ENCODE data around the gene TMEM94.
"Not testable (repeated sequence)": the region's sequence is repeated elsewhere in the genome, so short reads cannot be mapped to it uniquely, and the experiment has no call there.

The TMEM94 gene

DNA sequence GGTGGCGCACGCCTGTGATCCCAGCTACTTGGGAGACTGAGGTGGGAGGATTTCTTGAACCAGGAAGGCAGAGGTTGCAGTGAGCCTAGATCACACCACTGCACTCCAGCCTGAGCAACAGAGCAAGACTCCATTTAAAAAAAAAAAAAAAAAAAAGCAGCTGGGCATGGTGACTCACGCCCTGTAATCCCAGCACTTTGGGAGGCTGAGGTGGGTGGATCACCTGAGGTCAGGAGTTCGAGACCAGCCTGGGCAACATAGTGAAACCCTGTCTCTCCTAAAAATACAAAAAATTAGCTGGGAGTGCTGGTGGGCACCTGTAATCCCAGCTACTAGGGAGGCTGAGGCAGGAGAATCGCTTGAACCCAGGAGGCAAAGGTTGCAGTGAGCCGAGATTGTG, 10.5 kb upstream of the TMEM94 start:
- not testable (repeated sequence) for DNase-seq

DNA sequence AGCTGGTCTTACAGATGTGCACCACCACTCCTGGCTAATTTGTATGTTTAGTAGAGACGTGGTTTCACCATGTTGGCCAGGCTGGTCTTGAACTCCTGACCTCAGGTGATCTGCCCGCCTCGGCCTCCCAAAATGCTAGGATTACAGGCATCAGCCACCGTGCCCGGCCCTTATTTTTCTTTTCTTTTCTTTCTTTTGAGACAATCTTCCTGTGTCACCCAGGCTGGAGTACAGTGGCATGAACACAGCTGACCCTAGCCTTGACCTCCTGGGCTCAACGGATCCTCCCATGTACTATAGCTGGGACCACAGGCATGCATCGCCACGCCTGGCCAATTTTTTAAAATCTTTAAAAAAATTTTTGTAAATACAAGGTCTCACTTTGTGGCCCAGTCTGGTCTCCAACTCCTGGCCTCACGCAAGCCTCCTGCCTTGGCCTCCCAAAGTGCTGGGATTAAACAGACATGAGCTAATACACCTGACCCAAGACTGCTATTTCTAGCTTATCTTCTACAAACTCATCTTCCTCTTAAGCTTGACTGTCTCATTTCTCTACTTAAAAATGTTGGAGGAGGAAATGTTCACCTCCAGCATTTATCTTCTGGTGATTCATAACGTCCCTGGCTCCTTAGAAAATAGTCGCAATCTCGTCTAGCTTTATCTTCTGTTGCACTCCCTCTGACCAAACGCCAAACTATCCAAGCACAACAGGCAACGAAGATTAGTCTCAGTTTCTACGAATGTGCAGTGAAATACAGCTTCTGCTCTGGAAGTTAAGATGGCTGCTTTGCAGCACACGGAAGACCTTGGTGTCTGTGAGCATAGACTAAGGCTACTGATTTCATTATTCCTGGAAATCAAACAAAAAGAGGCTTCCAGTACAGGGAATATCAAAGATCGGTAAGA, 8.2 kb upstream of the TMEM94 start:
- no peak for DNase-seq

- DNase-seq = no peak
These were observed 6.2 kb upstream of the TMEM94 start for GRCh38 chr17:75450270-75450669.

- DNase-seq = no peak
These were observed 2.2 kb upstream of the TMEM94 start for GRCh38 chr17:75454193-75454592.

DNA sequence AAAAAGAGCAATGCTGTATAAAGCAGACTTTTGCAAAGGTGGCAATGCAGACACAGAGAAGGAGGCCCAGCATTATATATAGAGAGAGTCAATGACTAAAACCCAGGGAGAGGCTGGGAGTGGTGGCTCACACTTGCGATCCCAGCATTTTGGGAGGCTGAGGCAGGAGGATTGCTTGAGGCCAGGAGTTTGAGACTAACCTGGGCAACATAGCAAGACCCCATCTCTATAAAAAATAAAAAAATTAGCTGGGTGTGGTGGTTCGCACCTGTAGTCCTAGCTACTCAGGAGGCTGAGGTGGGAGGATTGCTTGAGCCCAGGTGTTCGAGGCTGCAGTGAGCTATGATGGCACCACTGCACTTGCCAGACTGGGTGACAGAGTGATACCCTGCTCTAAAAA, 1.8 kb upstream of the TMEM94 start:
- not testable (repeated sequence) for DNase-seq

DNA sequence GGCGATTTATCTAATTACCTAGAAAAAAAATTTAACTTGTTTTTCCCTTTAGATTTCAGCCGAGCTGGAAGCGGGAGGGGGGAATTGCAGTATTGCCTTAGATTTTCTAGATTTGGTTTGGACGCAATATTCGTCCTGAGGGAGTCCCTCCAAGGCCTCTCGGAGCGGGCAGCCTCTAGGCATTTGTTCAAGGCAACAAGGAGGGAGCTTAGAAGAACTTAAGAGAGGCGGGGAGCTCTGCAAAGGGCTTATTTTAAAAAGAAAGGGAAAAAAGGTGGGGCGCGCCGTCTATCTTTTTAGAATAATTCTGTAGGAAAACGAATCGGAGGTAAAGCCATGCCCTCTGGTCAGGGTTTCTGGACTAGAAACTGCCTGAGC, 407 bp upstream of the TMEM94 start:
- DNase-seq = no peak

- DNase-seq = peak; percentile 74
These were observed 716 bp downstream of the TMEM94 start for GRCh38 chr17:75457047-75457654.

GRCh38 chr17:75459246-75459589, 2.8 kb downstream of the TMEM94 start:
- no peak for DNase-seq

DNA sequence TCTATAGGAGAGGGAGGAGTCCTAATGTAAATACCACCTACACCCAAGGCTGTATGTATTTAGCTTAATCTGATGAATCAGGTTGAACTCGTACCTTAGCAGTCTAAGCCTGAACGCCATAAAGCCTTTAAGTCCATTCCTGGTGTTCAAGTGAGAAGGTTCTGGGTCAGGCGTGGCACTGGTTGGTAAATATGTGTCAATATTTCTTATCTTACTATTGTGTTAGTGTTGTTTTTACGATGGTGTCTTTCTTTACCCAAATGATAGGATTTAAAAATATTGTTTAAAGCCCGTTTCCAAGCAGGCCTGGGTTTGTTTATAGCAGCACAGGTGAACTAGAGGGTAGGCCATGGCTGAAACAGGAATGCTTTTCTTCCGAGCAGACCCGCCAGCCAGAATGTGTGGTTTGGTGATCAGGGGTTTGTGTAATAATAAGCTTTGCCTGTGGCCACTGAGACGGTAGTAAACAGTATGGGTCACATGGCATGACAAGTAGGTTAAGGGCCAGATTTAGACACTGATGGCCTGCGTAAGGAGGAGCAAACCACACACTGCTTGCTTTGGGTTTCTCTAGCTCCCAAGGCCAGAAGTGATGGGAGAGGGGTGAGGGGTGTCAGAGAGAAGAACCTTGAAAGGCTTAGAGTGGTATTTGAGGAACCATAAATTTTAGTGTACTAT, 3.3 kb downstream of the TMEM94 start:
- DNase-seq = no peak

DNA sequence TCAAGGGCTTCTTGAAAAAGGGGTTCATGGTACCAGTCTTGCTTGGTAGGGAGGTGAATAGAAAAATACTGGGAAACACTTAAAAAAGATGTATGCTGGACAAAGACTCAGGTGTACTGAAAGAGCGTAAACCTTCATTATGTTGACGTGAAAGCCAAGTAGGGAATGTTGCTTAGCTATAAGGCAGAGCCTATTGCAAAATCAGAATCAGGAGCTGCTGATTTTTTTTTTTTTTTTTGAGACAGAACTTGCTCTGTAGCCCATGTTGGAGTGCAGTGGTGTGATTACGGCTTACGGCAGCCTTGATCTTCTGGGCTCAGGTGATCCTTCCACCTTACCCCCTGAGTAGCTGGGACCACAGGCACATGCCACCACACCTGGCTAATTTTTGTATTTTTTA, 3.9 kb downstream of the TMEM94 start:
- no peak for DNase-seq

DNA sequence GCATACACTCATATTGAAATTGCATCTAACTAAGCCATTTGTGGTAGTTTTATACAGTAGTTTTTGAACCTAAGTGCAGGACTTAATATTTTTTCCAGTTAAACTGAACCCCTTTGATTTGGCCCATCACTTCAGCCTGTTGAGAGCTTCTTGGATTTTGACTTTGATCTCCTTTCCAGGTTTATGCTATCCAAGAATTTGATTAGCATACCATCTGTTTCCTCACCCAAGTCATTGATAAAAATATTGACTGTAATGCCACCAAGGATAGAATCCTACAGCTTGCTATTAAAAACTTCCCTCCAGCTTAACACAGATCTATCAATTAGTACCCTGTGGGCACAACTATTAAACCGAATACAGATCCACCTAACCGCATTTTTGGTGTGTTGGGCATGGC, 7.2 kb downstream of the TMEM94 start:
- DNase-seq = no peak

DNA sequence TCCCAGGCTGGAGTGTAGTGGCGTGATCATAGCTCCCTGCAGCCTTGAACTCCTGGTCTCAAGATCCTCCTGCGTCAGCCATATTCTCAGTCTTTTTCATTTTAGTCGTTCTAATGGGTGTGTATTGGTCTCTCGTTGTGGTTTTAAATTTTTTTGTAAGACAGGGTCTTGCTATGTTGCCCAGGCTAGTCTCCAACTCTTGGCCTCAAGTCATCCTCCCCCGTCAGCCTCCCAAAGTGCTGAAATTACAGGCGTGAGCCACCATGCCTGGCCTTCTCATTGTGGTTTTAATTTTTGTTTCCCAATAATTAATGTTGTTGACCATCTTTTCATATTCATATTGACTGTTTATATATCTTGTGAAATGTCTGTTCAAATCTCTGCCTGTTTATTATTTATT, 8.6 kb downstream of the TMEM94 start:
- no peak for DNase-seq

- DNase-seq = no peak
These were observed 11.9 kb downstream of the TMEM94 start for GRCh38 chr17:75468291-75468754.

DNA sequence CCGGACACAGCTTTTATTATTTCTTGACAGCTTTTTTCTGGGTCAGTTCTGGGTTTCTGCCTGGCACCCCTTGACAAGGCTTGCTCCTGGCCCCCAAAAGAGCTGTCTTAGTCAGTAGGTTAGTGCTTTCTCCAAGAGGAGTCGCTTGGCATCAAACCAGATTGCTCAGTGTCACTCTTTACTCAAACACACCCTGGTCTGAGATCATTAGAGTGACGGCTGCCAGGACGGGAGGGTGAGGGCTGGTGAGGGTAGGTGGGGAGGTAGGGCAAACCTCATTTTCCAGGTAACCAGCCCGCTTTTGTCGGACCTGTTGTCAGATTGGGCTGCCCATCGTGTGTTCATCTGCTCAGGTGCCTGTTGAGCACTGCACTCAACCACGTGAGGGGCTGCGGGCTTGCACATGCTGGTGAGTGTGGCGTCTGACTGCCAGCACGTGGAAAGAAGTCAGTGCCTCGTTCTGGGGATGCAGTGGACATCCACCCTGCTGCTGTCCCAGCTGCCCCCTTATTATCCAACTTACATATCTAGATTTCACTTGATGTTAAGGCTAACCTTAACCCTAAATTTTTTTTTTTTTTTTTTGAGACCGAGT, 12.4 kb downstream of the TMEM94 start:
- DNase-seq = no peak

GRCh38 chr17:75471207-75471606, 14.8 kb downstream of the TMEM94 start:
- DNase-seq = no peak

GRCh38 chr17:75472119-75472518, 15.7 kb downstream of the TMEM94 start:
- DNase-seq = peak; percentile 95

DNA sequence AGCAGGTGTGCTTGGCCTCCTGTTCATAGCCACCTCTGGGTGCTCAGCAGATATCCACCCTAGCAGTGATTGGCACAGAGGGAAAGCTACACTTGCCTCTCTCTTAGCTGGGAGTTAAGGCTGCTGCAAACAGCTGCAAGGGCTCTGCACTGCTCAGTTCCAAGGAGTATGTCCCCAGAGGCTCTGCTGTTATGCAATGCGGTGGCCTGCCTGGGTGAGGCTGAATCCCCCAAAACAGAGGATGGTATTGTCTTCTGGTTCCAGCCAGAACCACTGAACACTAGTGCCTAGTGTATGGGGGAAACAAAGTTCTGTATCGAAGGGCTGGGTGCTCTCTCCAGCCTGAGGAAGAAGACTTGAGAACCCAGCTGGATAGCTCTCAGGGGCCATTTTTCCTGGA, 16.8 kb downstream of the TMEM94 start:
- DNase-seq = no peak

DNA sequence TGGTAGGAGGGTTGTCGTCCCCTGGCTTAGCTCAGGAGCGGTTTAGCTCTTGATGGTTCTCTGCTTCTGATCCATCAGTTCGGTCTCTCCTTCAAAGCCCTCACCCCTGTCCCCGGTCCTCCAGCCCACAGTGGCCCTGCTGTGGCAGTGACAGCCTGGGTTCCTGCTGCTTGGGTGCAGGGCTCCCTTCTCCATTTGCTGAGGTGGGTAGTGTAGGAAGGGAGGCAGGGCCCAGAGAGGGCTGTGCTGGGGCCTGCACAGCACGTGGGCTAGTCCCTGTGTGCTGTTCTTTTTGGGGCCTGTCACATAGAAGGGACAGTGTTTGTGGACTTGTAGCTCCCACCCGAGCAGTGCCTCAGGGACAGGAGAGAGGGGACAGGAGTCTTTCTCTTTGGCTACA, 18.3 kb downstream of the TMEM94 start:
- no peak for DNase-seq

GRCh38 chr17:75475144-75475835, 18.9 kb downstream of the TMEM94 start:
- no peak for DNase-seq

GRCh38 chr17:75475851-75476250, 19.4 kb downstream of the TMEM94 start:
- DNase-seq = no peak

- no peak for DNase-seq
These were observed 19.8 kb downstream of the TMEM94 start for GRCh38 chr17:75476271-75476671.

DNA sequence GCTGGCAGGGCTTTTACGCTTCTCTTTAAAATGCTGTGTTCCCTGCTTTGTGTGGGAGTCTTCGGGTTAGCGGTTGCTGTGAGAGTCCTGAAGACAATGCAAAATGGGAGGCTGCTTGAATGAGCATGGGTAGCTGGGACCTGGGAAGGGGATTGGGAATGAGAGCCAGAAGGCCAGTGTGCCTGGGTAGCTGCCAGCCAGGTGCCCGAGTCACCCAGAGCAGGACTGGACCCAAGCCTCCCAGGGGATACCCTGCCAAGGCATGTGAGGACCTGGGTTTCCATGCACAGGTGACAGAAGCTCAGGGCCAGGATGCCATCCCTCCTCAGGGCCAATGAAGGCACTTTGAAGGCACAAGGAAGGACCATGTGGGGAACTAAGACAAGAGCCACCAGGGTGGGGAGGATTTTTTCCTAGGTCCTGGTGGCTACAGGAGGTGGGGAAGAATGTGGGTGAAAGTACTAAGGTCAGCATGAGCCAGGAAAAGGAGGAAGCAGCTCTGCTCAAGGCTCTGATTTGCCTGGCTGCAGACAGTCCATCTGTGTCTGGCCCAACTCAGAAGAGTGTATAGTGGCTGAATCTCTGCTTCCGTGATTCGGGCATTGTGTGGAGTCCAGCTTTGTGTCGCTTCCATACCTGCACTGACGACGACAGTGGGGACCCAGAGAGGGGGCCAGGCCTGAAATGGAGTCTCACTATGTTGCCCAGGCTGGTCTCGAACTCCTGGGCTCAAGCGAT, 20.5 kb downstream of the TMEM94 start:
- no peak for DNase-seq

Measured in COR-L47 (cell line).